Urothelium cell line (cell line): ENCODE data around the gene KLHL3.
A peak's percentile ranks its signal among the peaks of the same experiment; 100 is the strongest.
"Not testable (repeated sequence)": the region's sequence is repeated elsewhere in the genome, so short reads cannot be mapped to it uniquely, and the experiment has no call there.

Source experiments
- DNase-seq: peaks from one replicate; pipeline ENCODE4 v3.0.0; 2011; ENCODE audit warnings: low spot score, mixed read lengths
- FAIRE-seq: peaks from 2 replicates; lab custom pipeline; 2011; peaks lifted over from hg19 to GRCh38; lab: Jason Lieb, UNC

Gene KLHL3

DNA sequence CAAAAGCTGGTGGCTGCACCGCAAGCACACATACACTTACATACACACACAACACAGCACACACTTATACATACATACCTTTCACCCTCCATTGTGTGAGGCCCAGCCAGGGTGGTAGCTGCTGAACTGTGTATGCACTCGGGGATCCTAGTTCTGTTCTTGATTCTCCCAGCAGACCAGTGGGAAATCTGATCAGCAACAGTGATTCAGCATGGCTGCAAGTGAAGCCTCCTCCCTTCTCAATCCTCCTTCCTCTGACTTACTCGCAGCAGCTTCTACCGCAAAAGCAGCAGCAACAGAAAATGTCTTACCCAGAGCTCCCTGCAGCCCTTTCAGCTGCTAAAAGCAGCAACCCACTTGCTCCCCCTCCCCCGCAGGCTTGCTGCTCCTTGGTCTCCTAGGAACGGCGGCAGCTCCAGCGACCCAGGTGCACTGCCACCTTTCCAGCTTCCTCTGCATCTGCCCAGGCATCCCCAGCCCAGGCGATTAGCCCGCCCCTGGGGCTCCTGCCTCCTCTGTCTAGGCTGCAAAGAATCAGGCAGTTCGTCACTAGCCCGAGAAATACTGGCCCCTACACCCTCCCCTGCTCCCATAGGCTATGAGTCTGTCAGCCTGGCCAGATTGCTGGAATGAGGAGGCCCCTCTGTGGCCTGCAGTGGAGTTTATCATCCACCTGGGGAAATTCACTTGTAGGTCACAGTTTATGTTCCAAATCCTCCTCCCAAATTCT is at the start of gene KLHL3:
Gene KLHL3, minus strand, starts transcription at position 535 of the 730 bp plus-strand sequence. Its CDS starts 443 bp downstream, at position 92.
- FAIRE-seq (no peak), DNase-seq (no peak)

- no peak for FAIRE-seq
- no peak for DNase-seq
Observed at GRCh38 chr5:137782984-137783536, 47.2 kb upstream of the KLHL3 start.

DNA sequence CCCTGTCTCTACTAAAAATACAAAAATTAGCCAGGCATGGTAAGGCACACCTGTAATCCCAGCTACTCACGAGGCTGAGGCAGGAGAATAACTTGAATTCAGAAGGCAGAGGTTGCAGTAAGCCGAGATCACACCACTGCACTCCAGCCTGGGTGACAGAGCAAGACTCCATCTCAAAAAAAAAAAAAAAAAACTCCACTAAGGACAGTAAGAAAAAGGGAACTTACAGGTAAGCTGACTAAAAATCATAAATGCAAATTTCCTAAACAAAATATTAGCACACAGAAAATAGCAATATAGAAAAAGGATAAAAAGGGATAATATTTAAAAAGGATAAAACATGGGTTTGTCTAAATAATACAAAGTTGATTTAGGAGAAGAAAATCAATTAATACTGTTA is 46.2 kb upstream of the KLHL3 start:
- FAIRE-seq (no peak), DNase-seq (no peak)

DNA sequence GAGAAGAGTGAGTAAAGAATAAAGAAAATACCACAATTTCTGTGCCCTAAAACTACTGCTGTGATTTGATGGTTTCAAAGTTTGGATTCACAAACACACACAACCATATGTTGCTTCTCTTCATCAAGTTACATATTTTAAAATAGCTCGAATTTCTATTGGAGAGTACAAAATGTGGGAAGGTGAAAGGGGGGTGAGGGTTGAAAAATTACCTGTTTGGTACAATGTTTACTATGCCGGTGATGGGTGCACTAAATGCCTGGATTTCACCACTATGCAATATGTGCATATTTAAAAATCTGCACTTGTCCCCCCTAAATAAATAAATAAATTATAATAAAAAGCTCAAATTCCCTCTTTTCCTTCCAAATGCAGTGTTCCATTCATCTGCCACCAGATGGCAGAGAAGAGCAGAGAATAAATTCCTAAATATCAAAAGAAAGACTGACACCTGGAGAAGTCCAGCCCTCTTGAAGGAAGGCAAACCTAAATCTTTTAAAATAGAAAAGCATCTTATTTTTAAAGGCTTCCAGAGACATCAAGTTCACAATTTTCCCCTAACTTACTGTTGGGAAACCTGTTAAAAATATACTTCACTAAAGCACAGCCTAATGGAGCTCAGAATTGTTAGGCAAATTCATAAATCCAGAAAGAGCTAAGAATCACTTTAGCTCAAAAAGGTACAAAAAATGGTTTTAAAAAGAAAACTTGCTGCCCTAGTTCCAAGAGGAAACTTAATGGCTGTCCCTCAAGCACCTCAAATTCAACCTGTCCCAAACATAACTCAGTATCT is 43.1 kb upstream of the KLHL3 start:
- peak; percentile 13 for DNase-seq

DNA sequence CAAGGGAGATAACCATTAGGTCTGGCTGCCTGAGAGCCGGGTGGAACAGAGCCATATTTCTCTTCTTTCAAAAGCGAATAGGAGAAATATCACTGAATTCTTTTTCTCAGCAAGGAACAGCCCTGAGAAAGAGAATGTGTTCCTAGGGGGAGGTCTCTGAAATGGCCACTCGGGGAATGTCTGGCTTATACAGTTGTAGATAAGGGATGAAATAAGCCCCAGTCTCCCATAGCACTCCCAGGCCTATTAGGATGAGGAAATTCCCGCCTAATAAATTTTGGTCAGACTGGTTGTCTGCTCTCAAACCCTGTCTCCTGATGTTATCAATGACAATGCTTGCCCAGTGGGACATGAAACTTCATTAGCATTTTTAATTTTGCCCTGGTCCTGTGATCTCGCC is 32.0 kb upstream of the KLHL3 start:
- not testable (repeated sequence) for DNase-seq, FAIRE-seq

More for the DNA sequence above, 43.1 kb upstream of the KLHL3 start:
- no peak for FAIRE-seq

DNA sequence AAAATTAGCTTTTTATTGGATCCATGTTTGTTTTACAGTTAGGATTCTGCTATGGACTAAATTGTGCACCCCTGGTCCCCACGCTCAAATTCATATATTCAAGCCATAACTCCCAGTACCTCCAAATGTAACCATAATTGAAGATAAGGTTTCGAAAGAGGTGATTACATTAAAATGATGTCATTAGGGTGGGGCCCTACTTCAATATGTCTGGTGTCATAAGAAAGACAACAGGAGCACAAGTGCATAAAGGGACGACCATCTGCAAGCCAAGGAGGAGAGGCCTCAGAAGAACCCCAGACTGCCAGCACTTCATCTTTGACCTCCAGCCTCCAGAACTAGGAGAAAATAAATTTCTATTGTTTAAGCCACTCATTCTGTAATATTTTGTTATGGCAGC is 25.7 kb upstream of the KLHL3 start:
- FAIRE-seq (no peak), DNase-seq (no peak)

DNA sequence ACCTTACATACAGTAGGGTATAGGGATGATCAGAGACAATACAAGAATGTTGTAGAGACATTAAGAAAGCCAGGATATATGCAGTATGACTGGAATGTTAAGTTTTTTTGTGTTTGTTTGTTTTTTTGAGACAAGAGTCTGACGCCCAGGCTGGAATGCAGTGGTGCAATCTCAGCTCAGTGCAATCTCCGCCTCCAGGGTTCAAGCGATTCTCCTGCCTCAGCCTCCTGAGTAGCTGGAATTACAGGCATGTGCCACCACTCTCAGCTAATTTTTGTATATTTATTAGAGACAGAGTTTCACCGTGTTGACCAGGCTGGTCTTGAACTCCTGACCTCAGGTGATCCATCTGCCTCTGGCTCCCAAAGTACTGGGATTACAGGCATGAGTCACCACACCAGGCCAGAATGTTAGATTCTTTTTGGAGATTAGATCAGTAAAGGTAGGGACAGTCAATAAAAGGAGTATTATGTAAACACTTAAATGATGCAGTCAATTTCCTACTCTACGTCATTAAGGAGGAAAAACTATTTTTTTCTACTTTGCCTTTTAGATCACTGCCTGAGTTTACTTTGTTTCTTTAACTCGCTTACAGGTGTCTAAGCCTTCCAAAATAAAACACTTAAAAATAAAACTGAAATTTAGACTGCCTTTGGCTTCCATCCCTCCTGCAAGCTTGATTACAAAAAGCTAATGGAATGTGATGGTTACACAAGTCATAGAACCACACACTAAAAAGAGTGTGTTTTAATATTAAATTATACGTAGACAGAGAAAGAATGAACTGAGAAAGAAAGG is 25.0 kb upstream of the KLHL3 start:
- FAIRE-seq: no peak
- DNase-seq: no peak

GRCh38 chr5:137760294-137760693 is 24.4 kb upstream of the KLHL3 start:
- no peak for FAIRE-seq
- DNase-seq: no peak

GRCh38 chr5:137758715-137759306 is 22.9 kb upstream of the KLHL3 start:
- DNase-seq (no peak), FAIRE-seq (peak; percentile 27)

DNA sequence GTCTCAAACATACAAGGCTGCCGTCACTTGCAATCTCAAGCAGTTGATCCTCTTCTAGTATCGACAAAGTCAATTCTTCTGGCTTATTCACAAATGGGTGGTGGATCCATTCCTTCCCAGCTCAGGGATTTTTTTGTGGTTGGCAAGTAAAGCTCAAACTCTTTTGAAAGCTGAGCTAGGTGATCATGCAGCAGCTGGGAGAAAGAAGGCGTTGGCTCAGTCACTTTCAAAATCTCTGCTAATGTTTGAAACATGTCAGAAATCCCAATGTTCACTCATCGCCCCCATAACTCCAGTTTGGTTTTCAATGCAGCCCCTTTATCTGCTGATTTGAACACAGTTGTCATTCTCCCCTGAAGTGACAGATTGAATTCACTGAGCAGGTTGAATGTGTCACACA is 22.2 kb upstream of the KLHL3 start:
- FAIRE-seq: no peak
- DNase-seq: no peak

DNA sequence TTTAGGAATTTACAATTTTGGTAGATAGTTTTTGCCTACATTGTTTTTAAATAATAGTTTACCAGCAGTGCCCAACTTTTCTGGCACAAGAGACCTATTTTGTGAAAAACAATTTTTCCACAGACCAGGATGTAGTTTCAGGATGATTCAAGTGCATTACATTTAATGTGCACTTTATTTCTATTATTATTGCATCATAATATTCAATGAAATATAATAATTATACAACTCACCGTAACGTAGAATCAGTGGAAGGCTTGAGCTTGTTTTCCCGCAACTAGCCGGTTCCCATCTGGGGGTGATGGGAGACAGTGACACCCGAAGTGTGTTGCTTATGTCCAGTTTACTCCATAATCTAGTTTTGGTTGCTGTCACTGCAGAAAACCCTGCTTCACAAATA is 21.7 kb upstream of the KLHL3 start:
- DNase-seq: no peak
- no peak for FAIRE-seq

DNA sequence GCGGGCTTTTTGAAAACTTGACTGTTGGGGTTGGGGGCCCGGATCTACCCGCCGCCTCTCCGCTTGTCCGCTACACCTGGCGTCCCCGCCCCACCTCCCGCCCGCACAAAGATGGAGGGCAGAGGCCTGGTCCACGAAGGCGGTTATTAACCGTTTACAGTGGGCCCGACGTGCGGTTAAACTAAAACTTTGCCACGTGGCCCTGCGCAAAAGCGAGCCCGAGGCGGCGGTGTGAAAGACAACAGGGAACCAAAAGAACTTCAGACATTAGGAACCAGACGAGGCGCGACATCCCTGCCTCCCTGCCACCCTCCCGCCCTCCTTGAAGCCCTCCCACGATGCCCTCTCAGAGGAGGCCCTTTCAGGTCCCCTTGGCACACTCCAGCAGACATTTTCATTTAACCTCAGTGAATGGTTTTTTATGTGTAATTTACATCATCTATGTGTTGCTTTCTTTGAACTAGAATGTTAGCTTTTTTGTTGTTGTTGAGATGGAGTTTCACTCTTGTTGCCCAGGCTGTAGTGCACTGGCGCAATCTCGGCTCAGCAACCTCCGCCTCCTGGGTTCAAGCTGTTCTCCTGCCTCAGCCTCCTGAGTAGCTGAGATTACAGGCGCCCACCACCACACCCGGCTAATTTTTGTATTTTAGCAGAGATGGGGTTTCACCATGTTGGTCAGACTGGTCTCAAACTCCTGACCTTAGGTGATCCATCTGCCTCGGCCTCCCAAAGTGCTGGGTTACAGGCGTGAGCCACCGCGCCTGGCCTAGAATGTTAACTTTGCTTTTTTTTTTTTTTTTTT is 19.3 kb upstream of the KLHL3 start:
- DNase-seq (no peak), FAIRE-seq (no peak)

DNA sequence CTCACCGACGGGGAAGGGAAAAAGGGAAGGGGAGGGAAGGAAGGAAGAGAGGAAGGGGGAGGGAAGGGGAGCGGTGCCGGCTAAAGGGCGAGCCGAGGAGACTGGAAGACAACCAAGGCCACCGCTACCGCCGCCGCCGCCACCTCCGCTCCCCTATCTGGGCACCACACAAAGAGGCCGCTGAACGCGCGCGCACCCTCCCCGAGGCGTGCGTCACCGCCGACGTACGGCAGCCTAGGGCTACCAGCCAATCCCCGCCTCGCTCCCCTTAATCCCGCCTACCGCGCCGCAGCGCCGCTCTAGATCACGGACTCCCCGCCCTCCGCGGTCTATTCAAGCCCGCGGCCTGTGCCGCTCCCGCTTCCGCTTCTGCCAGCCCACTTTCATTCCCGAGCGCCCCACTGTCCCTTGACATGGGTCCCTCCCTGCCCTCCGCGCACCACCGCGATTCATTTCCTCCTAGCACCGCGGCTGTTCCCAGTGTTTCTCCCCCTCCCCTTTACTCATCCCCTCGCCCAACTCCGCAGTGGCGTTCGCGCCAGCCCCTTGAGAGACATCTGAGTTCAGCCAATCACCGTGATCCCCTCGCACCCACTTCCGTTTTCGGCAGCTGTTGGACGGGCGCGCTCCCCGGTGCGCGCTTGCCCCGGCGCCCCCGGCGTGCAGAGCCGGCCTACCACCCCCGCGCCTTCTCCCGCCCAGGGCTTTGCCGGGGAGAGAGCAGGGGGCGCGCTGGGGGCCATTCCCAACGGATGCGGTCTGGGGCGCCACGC is 18.5 kb upstream of the KLHL3 start, which contains the start of gene HNRNPA0:
Gene HNRNPA0, minus strand, starts transcription at position 176 of the 773 bp plus-strand sequence. CDS start 297 bp downstream, outside the sequence.
- DNase-seq (peak; percentile 92), FAIRE-seq (no peak)

- peak; percentile 17 for DNase-seq
Observed at GRCh38 chr5:137753691-137754187, 17.9 kb upstream of the KLHL3 start.

GRCh38 chr5:137752905-137753690 is 17.2 kb upstream of the KLHL3 start:
- FAIRE-seq (no peak), DNase-seq (no peak)

More at GRCh38 chr5:137753691-137754187, 17.9 kb upstream of the KLHL3 start:
- FAIRE-seq: no peak

DNA sequence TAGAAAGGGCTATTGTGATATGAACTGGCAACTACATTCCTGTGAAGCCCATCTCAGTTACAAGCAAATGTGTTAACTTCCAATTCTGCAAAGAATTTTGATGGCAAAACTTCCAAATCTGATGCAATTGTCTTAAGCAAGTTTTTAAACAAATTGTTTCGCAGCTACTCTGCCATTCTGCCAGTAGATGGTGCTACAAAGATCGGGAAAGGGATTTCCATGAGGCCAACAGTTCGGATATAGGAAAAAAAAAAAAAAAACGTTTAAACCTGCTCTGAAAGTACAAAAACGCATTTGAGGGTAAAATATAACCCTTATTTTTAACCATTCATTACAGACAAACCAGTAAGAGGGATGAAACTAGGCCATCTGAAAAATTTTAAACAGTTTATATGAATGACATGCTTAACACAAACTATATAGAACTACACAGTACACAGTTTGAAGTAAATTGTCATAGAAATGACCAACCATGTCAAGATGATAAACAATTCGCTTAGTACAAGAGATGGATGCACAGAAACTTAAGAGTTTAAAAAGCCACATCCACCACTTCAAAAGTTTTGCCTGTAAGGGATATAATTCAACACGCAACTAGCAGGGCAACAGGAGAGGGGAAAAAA is 16.1 kb upstream of the KLHL3 start:
- peak; percentile 25 for DNase-seq
- FAIRE-seq: no peak

DNA sequence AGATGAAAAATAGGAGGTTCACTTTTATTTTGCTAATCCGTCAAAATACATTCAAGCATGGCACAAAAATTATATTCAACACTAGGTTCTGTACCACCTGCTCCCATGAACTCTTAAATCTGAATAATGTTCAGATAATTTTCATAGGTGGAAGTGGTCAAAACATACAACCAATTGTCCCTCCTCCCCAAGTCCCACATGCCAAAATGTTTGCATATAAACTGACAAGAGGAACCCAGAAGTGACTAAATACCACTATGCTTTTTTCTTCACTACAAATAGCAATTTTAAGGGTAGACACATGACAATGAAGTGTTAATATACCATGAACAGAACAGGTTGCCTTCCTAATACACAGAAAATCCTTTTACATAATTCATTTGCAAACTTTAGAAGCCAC is 14.5 kb upstream of the KLHL3 start:
- DNase-seq: no peak
- FAIRE-seq: no peak
